SIG-M5 (cell line): ENCODE data around the gene ASGR1.

ENCODE experiments used
- DNase-seq: peaks from one replicate; lab custom pipeline; 2025; lab: John Stamatoyannopoulos, UW

The ASGR1 gene

DNA sequence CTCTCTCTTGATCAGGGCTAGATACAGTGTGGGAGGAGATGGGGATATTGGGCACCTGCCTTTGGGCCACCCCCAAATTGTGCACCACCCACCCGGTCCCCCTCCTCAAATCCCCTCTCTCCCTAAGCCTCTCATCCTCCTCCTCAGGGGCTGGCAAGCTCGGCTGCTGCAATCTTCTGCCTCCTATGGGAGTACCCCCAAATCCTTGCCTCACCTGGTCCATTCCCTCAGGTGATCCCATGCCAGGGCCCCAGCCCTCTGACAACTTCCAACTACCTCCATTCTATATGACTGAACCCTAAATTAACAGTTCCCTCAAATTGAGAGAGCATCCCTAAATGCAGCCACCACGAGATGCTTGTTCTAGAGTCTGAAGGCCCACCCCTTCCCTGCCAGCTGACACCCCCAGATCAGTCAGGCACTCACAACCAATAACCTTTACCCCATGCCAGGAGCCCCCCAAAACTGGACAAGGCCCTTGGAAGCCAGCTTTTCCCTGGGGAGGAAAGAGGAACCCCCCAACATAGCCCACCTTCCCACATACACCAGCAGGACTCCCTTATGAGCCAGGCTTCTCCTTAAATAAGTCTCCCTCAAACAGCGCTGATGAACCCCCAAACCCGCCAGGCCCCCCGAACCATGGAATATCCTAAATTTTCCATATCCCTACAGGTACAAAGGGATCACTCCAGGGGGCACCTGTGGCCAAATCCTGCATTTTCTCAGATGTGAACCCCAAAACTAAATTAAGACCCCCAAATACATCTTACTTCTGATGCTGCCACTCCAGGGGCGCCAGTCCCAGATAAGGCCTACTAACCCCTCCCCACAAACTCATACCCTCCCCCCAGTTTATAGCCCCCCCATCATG is 37.3 kb upstream of the ASGR1 start:
- no peak for DNase-seq

DNA sequence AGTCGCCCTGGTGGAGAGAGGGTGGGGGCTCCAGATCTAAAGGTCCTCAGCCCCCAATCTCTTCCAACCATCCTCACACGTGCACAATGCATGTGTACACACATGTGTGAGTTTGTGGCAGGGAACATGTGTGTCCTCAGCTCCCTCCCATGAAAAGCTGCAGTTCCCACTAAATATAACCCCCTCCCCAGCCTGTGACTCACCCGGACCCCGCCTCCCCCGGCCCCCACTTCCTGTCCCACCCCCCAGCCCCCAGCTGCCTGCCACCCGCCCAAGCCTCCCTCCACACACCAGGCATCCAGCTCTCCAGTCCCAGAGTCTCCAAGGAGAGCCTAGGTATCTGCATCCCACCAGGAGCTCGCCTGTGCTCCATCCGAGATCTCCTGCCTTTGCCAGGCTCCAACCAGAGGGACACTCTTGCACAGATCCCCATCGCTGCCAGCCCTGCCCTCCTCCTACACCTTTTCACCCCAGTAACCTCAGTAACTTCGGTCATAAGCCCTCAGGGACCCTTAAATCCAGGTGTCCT is 36.5 kb upstream of the ASGR1 start:
- DNase-seq, result no peak

- no peak for DNase-seq
These were observed 36.0 kb upstream of the ASGR1 start for GRCh38 chr17:7215136-7215638.

- DNase-seq, result peak; percentile 76
These were observed 35.3 kb upstream of the ASGR1 start for GRCh38 chr17:7214300-7215135.

- peak; percentile 40 for DNase-seq
These were observed 34.7 kb upstream of the ASGR1 start for GRCh38 chr17:7213895-7214299.

DNA sequence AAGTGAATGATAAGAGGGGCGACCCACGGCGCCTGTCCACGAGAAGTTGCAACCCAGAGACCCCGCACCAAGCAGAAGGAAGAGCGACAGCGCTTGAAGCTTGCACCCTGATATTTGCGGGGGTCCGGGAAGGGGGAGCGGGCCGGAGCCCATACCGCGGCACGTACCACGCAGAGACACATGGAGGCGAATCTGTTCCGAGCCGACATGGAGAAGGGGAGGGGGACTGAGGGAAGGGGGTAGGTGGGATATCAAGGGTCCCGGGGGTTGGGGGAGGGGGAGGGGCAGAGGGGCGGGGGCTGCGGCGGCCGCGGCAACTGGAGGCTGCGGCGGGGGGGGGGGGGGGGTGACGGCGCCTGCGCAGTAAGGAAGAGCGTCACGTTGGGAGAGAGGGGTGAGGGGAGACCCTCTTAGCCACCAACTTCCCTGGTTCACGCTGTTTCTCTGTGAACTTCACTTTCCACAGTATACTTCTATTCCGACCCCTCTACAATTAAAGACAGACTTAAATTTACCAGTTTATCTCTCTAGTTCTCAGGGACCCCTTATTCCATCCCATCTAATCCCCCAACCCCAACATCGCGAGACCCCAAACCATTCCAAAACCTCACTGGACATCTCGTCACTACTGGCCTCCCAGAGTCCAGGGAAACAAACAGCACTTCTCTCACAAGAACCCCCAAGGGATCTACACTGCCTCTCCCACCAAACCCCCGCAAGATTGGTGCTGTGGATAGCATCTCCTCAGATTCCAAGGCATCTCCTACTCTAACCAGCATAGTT is 32.5 kb upstream of the ASGR1 start:
- no peak for DNase-seq

DNA sequence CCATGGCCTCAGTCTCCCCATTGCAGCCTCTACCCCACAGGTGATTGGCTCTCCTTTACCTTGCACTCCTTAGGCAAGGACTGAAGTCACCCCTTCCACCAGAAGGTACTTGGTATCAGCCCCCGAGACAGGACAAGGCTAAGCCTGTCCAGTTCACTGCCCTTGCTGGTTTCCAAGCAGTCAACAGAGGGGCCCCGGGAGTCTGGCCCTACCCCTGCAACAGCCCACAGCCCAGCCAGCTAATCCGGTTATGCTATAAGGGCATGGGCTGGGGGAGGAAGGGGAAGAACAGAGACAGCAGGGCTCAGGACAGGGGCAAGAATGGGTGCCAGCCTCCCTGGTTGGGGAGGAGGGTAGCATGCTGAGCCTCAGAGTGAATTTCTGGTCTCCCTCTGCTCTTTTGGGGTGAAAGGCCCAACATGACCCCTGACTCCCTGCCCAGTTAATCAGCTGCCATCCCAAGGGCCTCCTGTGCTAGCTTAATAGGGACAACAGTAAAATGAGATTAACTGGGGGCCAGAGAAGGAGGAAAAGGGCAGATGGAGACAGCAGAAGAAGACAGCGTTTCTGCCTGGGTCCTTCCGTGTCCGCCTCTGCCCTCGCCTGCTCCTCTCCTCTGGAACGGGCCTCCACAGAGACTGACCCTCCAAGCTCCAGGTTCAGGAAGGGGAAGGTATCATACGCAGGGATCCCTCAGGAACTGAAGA is 29.7 kb upstream of the ASGR1 start:
- no peak for DNase-seq

- DNase-seq, result no peak
These were observed 28.9 kb upstream of the ASGR1 start for GRCh38 chr17:7208027-7208571.

DNA sequence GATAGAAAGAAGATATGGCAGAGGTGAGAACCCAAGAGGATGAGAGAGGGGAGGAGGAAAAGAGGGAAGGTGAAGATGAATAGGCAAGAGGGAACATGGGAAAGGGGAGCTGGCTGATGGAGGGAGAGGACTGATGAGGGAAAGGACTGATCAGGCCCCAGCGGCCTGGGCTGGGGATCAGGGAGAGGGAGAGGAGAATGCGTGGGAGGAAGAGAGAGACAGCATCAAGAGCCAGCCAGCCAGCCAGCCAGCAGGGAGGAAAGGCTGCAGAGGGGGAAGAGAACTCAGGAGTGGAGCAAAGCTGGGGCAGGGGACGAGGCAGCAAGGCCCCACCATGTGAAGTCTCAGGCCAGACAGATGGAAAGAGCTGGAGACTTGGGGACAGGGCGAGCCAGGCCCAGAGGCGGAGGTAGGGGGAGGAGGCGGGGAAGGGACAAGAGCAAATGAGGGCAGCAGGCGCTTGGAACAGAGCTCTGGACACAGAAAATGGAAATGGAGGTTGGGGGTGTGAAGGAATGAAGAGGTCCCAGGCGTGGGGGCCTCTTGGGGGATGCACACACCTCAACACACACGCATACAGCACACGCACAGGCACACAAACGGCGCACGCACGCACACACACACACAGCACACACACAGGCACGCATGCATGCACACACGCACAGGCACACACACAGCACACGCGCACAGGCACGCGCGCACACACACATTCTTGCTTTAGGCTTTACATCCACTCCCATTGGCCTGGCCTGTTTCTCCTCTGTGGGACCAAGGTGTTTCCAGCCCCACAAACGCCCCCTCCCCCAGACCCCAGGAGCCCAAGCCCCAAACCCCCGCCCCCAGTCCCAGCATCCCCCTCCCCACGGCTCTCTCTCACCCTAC is 28.2 kb upstream of the ASGR1 start:
- no peak for DNase-seq

DNA sequence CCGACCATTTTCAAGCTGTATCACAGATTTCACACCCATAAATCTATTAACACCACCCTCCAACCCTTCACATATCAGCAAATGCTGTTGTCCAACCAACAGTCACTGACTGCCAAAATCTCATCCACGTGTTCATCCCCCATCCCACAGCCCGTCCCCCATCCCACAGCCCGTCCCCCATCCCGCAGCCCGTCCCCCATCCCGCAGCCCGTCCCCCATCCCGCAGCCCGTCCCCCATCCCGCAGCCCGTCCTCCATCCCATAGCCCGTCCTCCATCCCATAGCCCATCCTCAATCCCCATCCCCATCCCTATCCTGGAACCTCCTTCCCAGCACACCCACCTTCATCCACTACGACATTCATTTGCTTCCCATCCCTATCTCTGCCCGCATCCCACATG is 26.4 kb upstream of the ASGR1 start:
- no peak for DNase-seq

GRCh38 chr17:7204828-7205461 is 25.8 kb upstream of the ASGR1 start:
- no peak for DNase-seq

DNA sequence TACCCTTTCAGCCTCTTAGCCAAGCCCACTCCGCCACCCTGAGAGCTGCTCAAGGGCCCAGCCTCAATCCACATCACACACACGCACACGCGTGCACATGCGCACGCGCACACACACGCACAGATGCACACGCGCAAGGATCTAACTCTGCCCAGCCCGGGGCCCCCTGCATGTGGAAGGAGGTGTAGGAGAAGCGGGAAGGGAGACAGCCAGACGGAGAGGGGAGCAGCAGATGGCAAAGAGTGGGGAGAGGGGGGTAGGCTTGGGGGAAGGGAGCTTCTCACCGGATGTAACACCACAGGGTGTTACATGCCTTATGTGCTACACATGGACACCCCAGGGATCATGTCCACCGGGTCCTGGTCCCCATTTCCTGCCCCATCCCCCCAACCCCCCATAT is 25.2 kb upstream of the ASGR1 start:
- no peak for DNase-seq

GRCh38 chr17:7203391-7203790 is 24.2 kb upstream of the ASGR1 start:
- DNase-seq, result no peak

DNA sequence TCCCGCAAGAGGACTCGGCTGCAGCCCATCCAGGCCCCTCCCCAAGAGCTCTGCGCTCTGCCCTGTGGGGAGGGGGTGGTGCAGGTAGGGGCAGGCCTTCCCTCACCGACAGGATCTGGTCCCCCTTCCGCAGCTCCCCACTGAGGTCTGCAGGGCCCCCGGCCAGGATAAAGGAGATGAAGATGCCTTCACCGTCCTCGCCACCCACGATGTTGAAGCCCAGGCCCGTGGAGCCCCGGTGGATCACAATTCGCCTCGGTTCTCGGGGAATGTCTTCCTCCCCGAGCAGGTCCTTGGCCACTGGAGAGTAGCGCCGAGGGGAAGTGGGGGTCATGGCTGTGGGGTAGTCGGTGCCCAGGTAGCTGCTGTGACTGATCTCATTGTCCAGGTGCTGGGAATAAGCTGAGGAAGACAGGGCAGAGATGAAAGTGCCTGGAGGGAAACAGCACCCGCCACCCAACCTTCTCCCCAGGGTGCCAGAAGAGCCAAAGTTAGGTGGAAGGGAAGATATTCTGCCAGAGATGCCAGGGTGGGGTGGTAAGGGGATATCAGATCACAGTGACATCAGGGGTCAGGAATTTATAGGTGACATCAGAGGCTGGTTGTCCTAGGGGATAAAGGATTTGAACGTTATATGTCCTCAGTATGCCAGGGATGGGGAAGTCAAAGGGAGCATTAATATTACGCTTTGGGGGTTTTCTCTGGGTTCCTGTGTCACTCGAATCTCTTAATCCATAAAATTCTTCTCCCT is 17.7 kb upstream of the ASGR1 start:
- no peak for DNase-seq

DNA sequence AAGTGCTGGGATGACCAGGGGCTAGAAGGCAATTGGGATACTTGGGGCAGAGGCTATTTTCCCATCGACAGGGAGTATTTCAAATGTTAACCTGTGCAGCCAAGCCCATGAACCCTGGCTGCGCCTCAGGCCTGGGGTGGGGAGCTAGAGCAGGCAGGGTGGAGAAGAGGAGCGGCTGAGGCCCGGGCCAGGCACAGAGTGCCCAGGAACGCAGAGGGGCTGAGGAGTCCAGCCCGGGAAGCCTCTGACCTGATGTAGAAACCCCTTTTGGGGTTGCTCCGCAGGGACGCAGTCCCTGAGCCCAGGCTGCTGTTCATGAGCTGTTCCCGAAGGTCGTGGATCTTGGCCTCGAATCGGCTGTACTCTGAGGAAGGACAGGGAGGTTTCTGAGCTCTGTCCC is 16.8 kb upstream of the ASGR1 start:
- no peak for DNase-seq

- no peak for DNase-seq
These were observed 13.2 kb upstream of the ASGR1 start for GRCh38 chr17:7192271-7192937.

DNA sequence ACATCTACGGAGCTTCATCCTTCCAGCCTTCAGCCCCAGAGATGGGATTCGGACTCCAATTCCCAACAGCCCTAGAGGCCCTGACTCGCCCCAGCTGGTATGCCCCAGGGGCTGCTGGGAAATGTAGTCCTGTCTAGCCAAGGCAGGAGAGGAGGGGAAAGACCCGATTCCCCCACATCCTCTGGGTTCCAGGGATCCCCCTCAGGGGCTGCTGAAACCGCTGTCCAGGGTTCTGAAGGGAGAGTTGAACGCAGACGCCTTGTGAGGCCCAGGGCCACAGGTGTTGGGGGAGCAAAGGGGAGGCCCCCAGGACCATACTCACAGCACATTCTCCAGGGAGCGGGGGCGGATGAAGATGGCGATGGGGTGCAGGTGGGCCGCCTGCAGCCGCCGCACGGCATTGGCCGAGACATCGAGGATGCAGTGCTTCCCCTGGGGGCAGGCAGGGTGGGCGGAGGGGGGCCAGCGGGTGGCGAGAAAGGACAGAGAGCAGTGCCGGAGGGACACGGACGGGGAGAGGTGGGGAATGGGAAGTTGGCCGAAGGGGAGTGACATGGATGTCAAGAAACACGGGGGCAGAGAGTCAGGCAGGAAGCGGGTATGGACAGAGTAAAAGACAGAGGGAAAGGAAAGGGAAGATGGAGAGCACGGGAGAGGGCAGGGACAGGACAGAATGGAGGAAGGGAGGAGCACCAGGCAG is 12.6 kb upstream of the ASGR1 start:
- DNase-seq, result no peak

GRCh38 chr17:7191069-7191468 is 11.9 kb upstream of the ASGR1 start:
- no peak for DNase-seq
